Measurements from ENCODE around the gene LRRK1.

DNA sequence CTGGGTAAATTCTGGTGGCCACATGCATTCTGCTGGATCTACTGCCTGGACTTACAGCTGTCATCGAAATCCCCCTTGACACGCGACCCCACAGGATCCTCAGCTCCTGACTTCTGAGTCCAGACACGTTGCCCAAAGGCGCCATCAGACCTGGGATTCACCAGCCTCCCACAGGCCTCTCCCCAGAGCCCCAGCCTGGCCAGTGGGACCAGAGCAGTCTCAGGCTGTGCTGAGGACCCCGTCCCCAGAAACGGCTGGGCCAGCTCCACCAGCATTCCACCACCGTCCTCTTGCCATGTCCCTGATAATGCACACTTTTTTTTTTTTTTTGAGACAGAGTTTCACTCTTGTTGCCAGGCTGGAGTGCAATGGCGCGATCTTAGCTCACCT, 166.1 kb downstream of the LRRK1 start:
- TF ChIP-seq, protein P1, sequence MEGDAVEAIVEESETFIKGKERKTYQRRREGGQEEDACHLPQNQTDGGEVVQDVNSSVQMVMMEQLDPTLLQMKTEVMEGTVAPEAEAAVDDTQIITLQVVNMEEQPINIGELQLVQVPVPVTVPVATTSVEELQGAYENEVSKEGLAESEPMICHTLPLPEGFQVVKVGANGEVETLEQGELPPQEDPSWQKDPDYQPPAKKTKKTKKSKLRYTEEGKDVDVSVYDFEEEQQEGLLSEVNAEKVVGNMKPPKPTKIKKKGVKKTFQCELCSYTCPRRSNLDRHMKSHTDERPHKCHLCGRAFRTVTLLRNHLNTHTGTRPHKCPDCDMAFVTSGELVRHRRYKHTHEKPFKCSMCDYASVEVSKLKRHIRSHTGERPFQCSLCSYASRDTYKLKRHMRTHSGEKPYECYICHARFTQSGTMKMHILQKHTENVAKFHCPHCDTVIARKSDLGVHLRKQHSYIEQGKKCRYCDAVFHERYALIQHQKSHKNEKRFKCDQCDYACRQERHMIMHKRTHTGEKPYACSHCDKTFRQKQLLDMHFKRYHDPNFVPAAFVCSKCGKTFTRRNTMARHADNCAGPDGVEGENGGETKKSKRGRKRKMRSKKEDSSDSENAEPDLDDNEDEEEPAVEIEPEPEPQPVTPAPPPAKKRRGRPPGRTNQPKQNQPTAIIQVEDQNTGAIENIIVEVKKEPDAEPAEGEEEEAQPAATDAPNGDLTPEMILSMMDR (IDR thresholded peaks at IDR 0.05) = no peak
- TF ChIP-seq EZH2 (IDR thresholded peaks at IDR 0.05) (no peak), EZH2phosphoT487 (IDR thresholded peaks at IDR 0.05) (no peak)

Data from neural progenitor cell (in vitro differentiated cells).